ENCODE measurements around the gene GALK1.

Gene GALK1

DNA sequence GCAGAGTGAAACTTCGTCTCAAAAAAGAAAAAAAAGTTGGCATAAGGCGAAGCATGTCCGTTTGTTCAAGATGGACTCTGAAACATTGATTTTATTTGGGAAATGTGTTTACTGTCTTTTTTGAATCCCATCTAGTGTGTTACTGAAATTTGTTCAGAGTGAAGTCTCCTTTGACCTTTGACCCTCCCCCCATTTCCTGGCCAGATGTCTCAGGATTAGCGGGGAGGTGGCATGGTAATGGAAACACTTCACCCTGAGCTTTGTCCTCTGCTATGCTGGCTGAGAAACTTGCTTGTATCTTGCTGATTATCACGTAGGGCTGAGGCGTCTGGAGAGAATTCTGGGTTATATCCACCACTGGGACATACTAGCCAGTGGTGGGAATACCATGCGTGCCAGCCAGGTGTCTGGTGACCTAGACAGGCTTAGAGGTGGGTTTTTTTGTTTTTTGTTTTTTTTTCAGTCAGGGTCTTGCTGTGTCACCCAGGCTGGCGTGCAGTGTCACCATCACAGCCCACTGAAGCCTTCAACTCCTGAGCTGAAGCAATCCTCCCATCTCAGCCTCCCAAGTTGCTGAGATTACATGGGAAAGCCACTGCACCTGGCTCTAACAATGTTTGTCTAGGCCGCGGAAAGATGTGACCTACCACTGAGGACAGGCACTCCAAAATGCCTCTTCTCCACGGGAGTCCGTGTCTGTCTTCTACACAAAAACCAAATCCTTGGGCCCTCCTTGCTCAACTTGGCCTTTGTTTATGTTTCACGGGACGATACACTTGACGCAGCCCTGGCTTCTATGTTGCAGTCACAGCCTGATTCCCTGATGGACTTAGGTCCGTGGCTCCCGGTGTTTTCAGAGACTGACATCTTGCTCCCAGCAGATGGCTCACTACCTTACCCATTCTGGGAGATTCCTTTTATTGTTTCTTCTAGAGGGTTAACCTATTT is 6.6 kb upstream of the GALK1 start:
- TF ChIP-seq EZH2phosphoT487 (IDR thresholded peaks at IDR 0.05; ENCODE audit: low read length) (no peak), EZH2 (optimal IDR thresholded peaks at IDR 0.05; ENCODE audit: low read depth, low read length) (no peak)
- TF ChIP-seq, protein P1, sequence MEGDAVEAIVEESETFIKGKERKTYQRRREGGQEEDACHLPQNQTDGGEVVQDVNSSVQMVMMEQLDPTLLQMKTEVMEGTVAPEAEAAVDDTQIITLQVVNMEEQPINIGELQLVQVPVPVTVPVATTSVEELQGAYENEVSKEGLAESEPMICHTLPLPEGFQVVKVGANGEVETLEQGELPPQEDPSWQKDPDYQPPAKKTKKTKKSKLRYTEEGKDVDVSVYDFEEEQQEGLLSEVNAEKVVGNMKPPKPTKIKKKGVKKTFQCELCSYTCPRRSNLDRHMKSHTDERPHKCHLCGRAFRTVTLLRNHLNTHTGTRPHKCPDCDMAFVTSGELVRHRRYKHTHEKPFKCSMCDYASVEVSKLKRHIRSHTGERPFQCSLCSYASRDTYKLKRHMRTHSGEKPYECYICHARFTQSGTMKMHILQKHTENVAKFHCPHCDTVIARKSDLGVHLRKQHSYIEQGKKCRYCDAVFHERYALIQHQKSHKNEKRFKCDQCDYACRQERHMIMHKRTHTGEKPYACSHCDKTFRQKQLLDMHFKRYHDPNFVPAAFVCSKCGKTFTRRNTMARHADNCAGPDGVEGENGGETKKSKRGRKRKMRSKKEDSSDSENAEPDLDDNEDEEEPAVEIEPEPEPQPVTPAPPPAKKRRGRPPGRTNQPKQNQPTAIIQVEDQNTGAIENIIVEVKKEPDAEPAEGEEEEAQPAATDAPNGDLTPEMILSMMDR (IDR thresholded peaks at IDR 0.05; ENCODE audit: low read length) = no peak
- Histone ChIP-seq H3K36me3 (replicated peaks; ENCODE audit: insufficient read depth, low read length) (no peaks in the 10 kb centered on the region), H3K27ac (ENCODE audit: low read length) (no peak overlapping the region), H3F3A (ENCODE audit: insufficient read depth, low read length) (peaks cover 15% of the 10 kb centered on the region), H3K9ac (ENCODE audit: low read length) (no peak overlapping the region), H3K9me3 (replicated peaks; ENCODE audit: insufficient read depth, low read length) (no peaks in the 10 kb centered on the region), H3K27me3 (replicated peaks; ENCODE audit: insufficient read depth, low read length) (no peaks in the 10 kb centered on the region), H3K4me1 (ENCODE audit: low read length) (no peaks in the 10 kb centered on the region), H3K4me3 (ENCODE audit: low read length) (no peak overlapping the region), H3K79me2 (ENCODE audit: low read length) (no peaks in the 10 kb centered on the region), H3K4me2 (ENCODE audit: low read depth, low read length) (no peak overlapping the region), H4K20me1 (ENCODE audit: insufficient read depth, low read length) (no peaks in the 10 kb centered on the region), H3K9me2 (replicated peaks; ENCODE audit: insufficient read depth, low read length) (no peaks in the 10 kb centered on the region), H2AFZ (ENCODE audit: low read length) (no peak overlapping the region)
- no peak for DNase-seq

DNA sequence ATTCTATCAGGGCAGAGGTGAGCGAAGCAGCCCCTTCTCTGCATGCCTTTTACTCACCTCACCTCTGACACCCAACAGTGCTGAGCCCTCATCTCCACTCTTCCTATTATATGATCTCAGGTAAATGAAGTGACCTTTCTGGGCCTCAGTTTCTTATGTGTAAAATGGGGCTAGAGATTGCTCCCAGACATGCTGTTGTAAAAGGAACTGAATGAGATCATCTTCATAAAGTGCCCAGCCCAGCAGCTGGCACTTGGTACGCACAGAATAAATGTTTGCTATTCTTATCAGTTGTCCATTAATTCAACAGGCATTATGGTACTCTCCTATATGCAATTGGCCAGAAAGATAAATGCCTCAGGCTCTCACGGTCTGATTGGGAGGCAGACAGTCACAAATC is 4.5 kb upstream of the GALK1 start:
- Histone ChIP-seq H3K4me2 (ENCODE audit: low read depth, low read length) (no peak overlapping the region), H3K27ac (ENCODE audit: low read length) (no peak overlapping the region), H3F3A (ENCODE audit: insufficient read depth, low read length) (peaks cover 11% of the 10 kb centered on the region; the same call in 1 of the 2 replicates)

DNA sequence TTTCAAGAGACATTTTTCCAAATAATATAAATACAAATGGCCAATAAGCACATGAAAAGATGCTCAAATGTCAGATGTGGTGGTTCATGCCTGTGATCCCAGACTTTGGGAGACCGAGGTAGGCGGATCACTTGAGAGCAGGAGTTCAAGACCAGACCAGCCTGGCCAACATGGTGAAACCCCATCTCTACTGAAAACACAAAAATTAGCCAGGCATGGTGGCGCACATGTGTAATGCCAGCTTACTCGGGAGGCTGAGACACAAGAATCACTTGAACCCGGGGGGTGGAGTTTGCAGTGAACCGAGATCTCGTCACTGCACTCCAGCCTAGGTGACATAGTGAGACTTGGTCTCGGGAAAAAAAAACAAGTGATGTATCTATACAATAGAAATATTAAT is 2.9 kb upstream of the GALK1 start:
- Histone ChIP-seq H3K9me3 (replicated peaks; ENCODE audit: insufficient read depth, low read length) (no peaks in the 10 kb centered on the region), H3F3A (ENCODE audit: insufficient read depth, low read length) (peaks cover 11% of the 10 kb centered on the region; the same call in 1 of the 2 replicates), H3K4me1 (ENCODE audit: low read length) (peaks cover 8% of the 10 kb centered on the region; the same call in 1 of the 2 replicates), H3K9me2 (replicated peaks; ENCODE audit: insufficient read depth, low read length) (no peaks in the 10 kb centered on the region), H3K79me2 (ENCODE audit: low read length) (no peaks in the 10 kb centered on the region), H3K4me3 (ENCODE audit: low read length) (no peak overlapping the region), H3K4me2 (ENCODE audit: low read depth, low read length) (no peak overlapping the region), H3K36me3 (replicated peaks; ENCODE audit: insufficient read depth, low read length) (no peaks in the 10 kb centered on the region), H3K27ac (ENCODE audit: low read length) (no peak overlapping the region), H4K20me1 (ENCODE audit: insufficient read depth, low read length) (no peaks in the 10 kb centered on the region), H3K27me3 (replicated peaks; ENCODE audit: insufficient read depth, low read length) (no peaks in the 10 kb centered on the region), H3K9ac (ENCODE audit: low read length) (no peak overlapping the region), H2AFZ (ENCODE audit: low read length) (no peak overlapping the region)
- TF ChIP-seq, protein P1 (IDR thresholded peaks at IDR 0.05; ENCODE audit: low read length) = no peak
- no peak for DNase-seq

More for the DNA sequence above, 4.5 kb upstream of the GALK1 start:
- H2AFZ ChIP-seq (ENCODE audit: low read length) = no peak overlapping the region
- no peak overlapping the region for H3K9ac ChIP-seq (ENCODE audit: low read length)
- H3K4me3 ChIP-seq (ENCODE audit: low read length) = no peak overlapping the region
- H3K79me2 ChIP-seq (ENCODE audit: low read length) = no peaks in the 10 kb centered on the region
- H4K20me1 ChIP-seq (ENCODE audit: insufficient read depth, low read length) = no peaks in the 10 kb centered on the region
- no peak for DNase-seq
- no peaks in the 10 kb centered on the region for H3K36me3 ChIP-seq (replicated peaks; ENCODE audit: insufficient read depth, low read length)
- H3K9me2 ChIP-seq (replicated peaks; ENCODE audit: insufficient read depth, low read length) = no peaks in the 10 kb centered on the region
- TF ChIP-seq EZH2phosphoT487 (IDR thresholded peaks at IDR 0.05; ENCODE audit: low read length) (no peak), EZH2 (optimal IDR thresholded peaks at IDR 0.05; ENCODE audit: low read depth, low read length) (no peak)
- TF ChIP-seq, protein P1 (IDR thresholded peaks at IDR 0.05; ENCODE audit: low read length) = no peak
- H3K27me3 ChIP-seq (replicated peaks; ENCODE audit: insufficient read depth, low read length) = no peaks in the 10 kb centered on the region
- H3K4me1 ChIP-seq (ENCODE audit: low read length) = no peaks in the 10 kb centered on the region
- no peaks in the 10 kb centered on the region for H3K9me3 ChIP-seq (replicated peaks; ENCODE audit: insufficient read depth, low read length)
